K562 (cell line): ENCODE measurements around the gene HLA-DMB. TPM values are rescaled to one million over a fixed set of nuclear protein-coding genes. Genes with fewer than 3 reads are reported as not detected.

Experiments used
- ATAC-seq: fragments of 200-7000 bp; cut with Tn5 transposase; 3 replicates; pipeline ENCODE4 v1.9.1; 2020; ENCODE audit warnings: moderate library complexity
- BruUV-seq: library from RNA; stranded (reverse); fragments of 400-500 nt; replicated peaks from 2 replicates; lab custom pipeline; 2021; lab: Mats Ljungman, UMichigan
- CTCF ChIA-PET: fragments of 300-600 bp; formaldehyde crosslinking; extraction: SDS; loops from one replicate; lab custom pipeline; 2021; ENCODE audit warnings: low intra/inter-chr PET ratio; lab: Yijun Ruan, JAX
- POLR2A ChIA-PET: fragments of 300-600, 350-650 bp; sonication (Branson Sonifier 250); formaldehyde crosslinking; extraction: SDS; loops from one replicate; lab custom pipeline; 2021; ENCODE audit warnings: antibody characterized with exemption, inconsistent platforms; lab: Yijun Ruan, JAX
- DNase-seq, 4 experiments: peaks; one replicate each; pipeline versions ENCODE4 v3.0.0 to v3.0.0-alpha.2; 2011 to 2018; ENCODE audit warnings: low spot score in 3 of 4, mixed read lengths in 3 of 4; ENCODE audit errors: extremely low read depth in 1 of 4
- FAIRE-seq: peaks from 2 replicates; lab custom pipeline; 2011; peaks lifted over from hg19 to GRCh38; lab: Jason Lieb, UNC
- H2AFZ ChIP-seq: 2 replicates; pipeline ENCODE4 v1.6.0; 2011; ENCODE audit warnings: low read depth, low read length, control low read depth, inconsistent platforms
- H3K27ac ChIP-seq: fragments of 200-600 bp; 3 replicates; pipeline ENCODE4 v1.8.0; 2011; ENCODE audit warnings: low read depth, mild to moderate bottlenecking, control low read depth, inconsistent platforms, low read length, moderate library complexity, mixed read lengths; ENCODE audit errors: extremely low read depth
- H3K27me3 ChIP-seq, 2 experiments: fragments of 300-600 bp in 1 of 2; 2 replicates in 1 of 2; 3 replicates in 1 of 2; pipeline versions ENCODE4 v1.6.0 to v1.8.0; 2011; ENCODE audit warnings: inconsistent platforms in 2 of 2, low read length in 2 of 2, mild to moderate bottlenecking in 1 of 2, mixed read lengths in 1 of 2, moderate library complexity in 1 of 2; ENCODE audit not compliant: control insufficient read depth in 2 of 2, insufficient read depth in 2 of 2
- H3K36me3 ChIP-seq: fragments of 300-600 bp; 3 replicates; pipeline ENCODE4 v1.8.0; 2011; ENCODE audit warnings: mild to moderate bottlenecking, low read length, inconsistent platforms; ENCODE audit not compliant: control insufficient read depth, insufficient read depth
- H3K4me1 ChIP-seq, 2 experiments: fragments of 200-600 bp in 1 of 2; replicated peaks in 1 of 2; 2 replicates in 1 of 2; 3 replicates in 1 of 2; pipeline versions ENCODE4 v1.5.1 to v1.8.0; 2011; ENCODE audit warnings: inconsistent platforms in 2 of 2, low read length in 2 of 2, mild to moderate bottlenecking in 1 of 2, mixed read lengths in 1 of 2, moderate library complexity in 1 of 2; ENCODE audit not compliant: control insufficient read depth in 2 of 2, insufficient read depth in 2 of 2
- H3K4me2 ChIP-seq: 2 replicates; pipeline ENCODE4 v1.6.1; 2011; ENCODE audit warnings: low read length, control low read depth, inconsistent platforms, mixed read lengths; ENCODE audit not compliant: insufficient read depth
- H3K4me3 ChIP-seq: fragments of 200-600 bp; sonication (generic), shearing (Covaris generic); 2 replicates; pipeline ENCODE4 v1.5.1; 2016; ENCODE audit warnings: control low read depth, inconsistent platforms
- H3K79me2 ChIP-seq: fragments of 200-600 bp; 3 replicates; pipeline ENCODE4 v1.8.0; 2011; ENCODE audit warnings: low read length, inconsistent platforms; ENCODE audit not compliant: control insufficient read depth, insufficient read depth
- H3K9ac ChIP-seq, 2 experiments: 2 replicates each; pipeline versions ENCODE4 v1.6.0 to v1.6.1; 2011; ENCODE audit warnings: low read depth in 2 of 2, low read length in 2 of 2, control low read depth in 1 of 2, inconsistent platforms in 1 of 2, mild to moderate bottlenecking in 1 of 2, mixed read lengths in 1 of 2; ENCODE audit not compliant: insufficient read depth in 1 of 2
- H3K9me1 ChIP-seq: one replicate; pipeline ENCODE4 v1.6.0; 2011; ENCODE audit warnings: inconsistent platforms, mild to moderate bottlenecking, low read length, moderate library complexity; ENCODE audit not compliant: control insufficient read depth, insufficient read depth
- H3K9me3 ChIP-seq: replicated peaks from 2 replicates; pipeline ENCODE4 v1.5.1; 2011; ENCODE audit warnings: low read depth, low read length, inconsistent platforms; ENCODE audit not compliant: control insufficient read depth, insufficient read depth
- H4K20me1 ChIP-seq: replicated peaks from 2 replicates; pipeline ENCODE4 v1.6.1; 2011; ENCODE audit warnings: low read length, inconsistent platforms, mixed read lengths; ENCODE audit not compliant: control insufficient read depth, insufficient read depth
- POLR2AphosphoS5 ChIP-seq: IDR thresholded peaks from 2 replicates; pipeline ENCODE4 v1.6.1; 2011; ENCODE audit warnings: mild to moderate bottlenecking, low read depth, low read length, moderate library complexity; ENCODE audit not compliant: control insufficient read depth, insufficient read depth
- RBFOX2 ChIP-seq: fragments of 200-400 bp; formaldehyde crosslinking; IDR thresholded peaks from 2 replicates; pipeline ENCODE4 v1.6.1; 2017; ENCODE audit warnings: low read depth, mild to moderate bottlenecking, low read length, moderate library complexity
- SUPT5H ChIP-seq: fragments of 450-650 bp; IDR thresholded peaks from 2 replicates; pipeline ENCODE4 v1.6.1; 2016
- ZNF766 ChIP-seq: fragments of 200-800 bp; sonication (Bioruptor generic); conservative IDR thresholded peaks from 2 replicates; pipeline ENCODE4 v1.6.1; 2016; ENCODE audit warnings: missing genetic modification characterization, missing compliant biosample characterization
- WGBS: fragments of 100-300 bp; shearing (Covaris generic); methylation state at CpG from one replicate; pipeline ENCODE4 v1.1.6; 2016; ENCODE audit warnings: low coverage, mixed read lengths; ENCODE audit not compliant: insufficient coverage; ENCODE audit errors: missing lambda C conversion rate; 5-methylcytosine and 5-hydroxymethylcytosine counted together
- in situ Hi-C: fragments of 300-500 bp; cut with MboI; formaldehyde crosslinking; loops from 4 replicates; pipeline ENCODE4 v1.15.0; 2018; ENCODE audit warnings: inconsistent platforms, mixed read lengths
- intact Hi-C: fragments of 100-400 bp; cut with micrococcal nuclease; formaldehyde crosslinking; loops from 2 replicates; pipeline ENCODE4 v1.14.2; 2022
- polyA plus RNA-seq, 8 experiments: library from polyadenylated mRNA; depleted of rRNA in 4 of 8; stranded (reverse) in 5 of 8; unstranded in 3 of 8; fragments of >200 nt; fragmentation: Nextera tagmentation in 2 of 8; fragmentation: Illumina TruSeq in 1 of 8; extraction: Ambion mirVana in 2 of 8; extraction: Trizol in 1 of 8; gene quantifications; 2 replicates each; pipeline versions ENCODE4 v1.2.1 to v1.2.3, GENCODE V29; 2011 to 2014; ENCODE audit warnings: inconsistent platforms in 1 of 8, missing spikeins in 1 of 8
- total RNA-seq, 7 experiments: library from RNA; depleted of rRNA in 6 of 7; stranded (reverse); fragments of >200 nt in 6 of 7; fragmentation: Illumina TruSeq in 2 of 7; extraction: Trizol in 2 of 7; gene quantifications; 2 replicates each; pipeline versions ENCODE4 v1.2.1 to v1.2.3, GENCODE V29; 2011 to 2021; ENCODE audit warnings: low replicate concordance in 1 of 7
- TF ChIP-seq, protein P1 (sequence below): sonication (generic); formaldehyde crosslinking; IDR thresholded peaks from 2 replicates; pipeline ENCODE4 v1.8.0; 2023; ENCODE audit warnings: mild to moderate bottlenecking, missing genetic modification reagents
- TF ChIP-seq, protein P2 (sequence below), 2 experiments: fragments of 450-650 bp in 1 of 2; sonication (generic) in 1 of 2; formaldehyde crosslinking in 1 of 2; IDR thresholded peaks; 2 replicates each; pipeline versions ENCODE4 v1.7.1 to v1.9.0; 2016 to 2022; ENCODE audit warnings: inconsistent platforms in 1 of 2, mild to moderate bottlenecking in 1 of 2, missing genetic modification reagents in 1 of 2

HLA-DMB gene
- total and polyA plus RNA-seq, 9 of the 15 experiments (the other 6 are each of a cell fraction or from before 2014, with no cell fraction given), result 0.38 TPM; not detected in 8

DNA sequence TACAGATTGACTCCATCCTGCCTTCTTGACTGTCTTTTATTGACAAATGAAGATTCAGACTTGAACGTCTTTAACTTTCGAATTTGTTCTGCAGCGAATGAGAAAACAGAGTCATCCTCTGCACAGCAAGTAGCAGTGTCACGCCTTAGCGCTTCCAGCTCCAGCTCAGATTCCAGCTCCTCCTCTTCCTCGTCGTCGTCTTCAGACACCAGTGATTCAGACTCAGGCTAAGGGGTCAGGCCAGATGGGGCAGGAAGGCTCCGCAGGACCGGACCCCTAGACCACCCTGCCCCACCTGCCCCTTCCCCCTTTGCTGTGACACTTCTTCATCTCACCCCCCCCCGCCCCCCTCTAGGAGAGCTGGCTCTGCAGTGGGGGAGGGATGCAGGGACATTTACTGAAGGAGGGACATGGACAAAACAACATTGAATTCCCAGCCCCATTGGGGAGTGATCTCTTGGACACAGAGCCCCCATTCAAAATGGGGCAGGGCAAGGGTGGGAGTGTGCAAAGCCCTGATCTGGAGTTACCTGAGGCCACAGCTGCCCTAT is 39.7 kb upstream of the HLA-DMB start:
- FAIRE-seq (no peak), ATAC-seq (peak; percentile 5; the same call in 2 of the 3 replicates)
- in situ Hi-C loops, result loop anchor here (10.0 kb wide), 1 partner anchor 46 kb away; no protein-coding TSS in a partner anchor
- TF ChIP-seq SUPT5H (0 out of 2 replicates have a peak, but pooled peaks have one; percentile 26), RBFOX2 (peak; percentile 38; the same call in 1 of the 2 replicates), POLR2AphosphoS5 (0 out of 2 replicates have a peak, but pooled peaks have one; percentile 10), ZNF766 (CRISPR knock-in tag) (no peak)
- TF ChIP-seq, protein P1, sequence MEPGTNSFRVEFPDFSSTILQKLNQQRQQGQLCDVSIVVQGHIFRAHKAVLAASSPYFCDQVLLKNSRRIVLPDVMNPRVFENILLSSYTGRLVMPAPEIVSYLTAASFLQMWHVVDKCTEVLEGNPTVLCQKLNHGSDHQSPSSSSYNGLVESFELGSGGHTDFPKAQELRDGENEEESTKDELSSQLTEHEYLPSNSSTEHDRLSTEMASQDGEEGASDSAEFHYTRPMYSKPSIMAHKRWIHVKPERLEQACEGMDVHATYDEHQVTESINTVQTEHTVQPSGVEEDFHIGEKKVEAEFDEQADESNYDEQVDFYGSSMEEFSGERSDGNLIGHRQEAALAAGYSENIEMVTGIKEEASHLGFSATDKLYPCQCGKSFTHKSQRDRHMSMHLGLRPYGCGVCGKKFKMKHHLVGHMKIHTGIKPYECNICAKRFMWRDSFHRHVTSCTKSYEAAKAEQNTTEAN (CRISPR knock-in tag), result 0 out of 2 replicates have a peak, but pooled peaks have one; percentile 60
- TF ChIP-seq, protein P2, sequence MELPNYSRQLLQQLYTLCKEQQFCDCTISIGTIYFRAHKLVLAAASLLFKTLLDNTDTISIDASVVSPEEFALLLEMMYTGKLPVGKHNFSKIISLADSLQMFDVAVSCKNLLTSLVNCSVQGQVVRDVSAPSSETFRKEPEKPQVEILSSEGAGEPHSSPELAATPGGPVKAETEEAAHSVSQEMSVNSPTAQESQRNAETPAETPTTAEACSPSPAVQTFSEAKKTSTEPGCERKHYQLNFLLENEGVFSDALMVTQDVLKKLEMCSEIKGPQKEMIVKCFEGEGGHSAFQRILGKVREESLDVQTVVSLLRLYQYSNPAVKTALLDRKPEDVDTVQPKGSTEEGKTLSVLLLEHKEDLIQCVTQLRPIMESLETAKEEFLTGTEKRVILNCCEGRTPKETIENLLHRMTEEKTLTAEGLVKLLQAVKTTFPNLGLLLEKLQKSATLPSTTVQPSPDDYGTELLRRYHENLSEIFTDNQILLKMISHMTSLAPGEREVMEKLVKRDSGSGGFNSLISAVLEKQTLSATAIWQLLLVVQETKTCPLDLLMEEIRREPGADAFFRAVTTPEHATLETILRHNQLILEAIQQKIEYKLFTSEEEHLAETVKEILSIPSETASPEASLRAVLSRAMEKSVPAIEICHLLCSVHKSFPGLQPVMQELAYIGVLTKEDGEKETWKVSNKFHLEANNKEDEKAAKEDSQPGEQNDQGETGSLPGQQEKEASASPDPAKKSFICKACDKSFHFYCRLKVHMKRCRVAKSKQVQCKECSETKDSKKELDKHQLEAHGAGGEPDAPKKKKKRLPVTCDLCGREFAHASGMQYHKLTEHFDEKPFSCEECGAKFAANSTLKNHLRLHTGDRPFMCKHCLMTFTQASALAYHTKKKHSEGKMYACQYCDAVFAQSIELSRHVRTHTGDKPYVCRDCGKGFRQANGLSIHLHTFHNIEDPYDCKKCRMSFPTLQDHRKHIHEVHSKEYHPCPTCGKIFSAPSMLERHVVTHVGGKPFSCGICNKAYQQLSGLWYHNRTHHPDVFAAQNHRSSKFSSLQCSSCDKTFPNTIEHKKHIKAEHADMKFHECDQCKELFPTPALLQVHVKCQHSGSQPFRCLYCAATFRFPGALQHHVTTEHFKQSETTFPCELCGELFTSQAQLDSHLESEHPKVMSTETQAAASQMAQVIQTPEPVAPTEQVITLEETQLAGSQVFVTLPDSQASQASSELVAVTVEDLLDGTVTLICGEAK (IDR thresholded peaks at IDR 0.05), result no peak
- TF ChIP-seq, protein P2 (CRISPR knock-in tag; IDR thresholded peaks at IDR 0.05), result 0 out of 2 replicates have a peak, but pooled peaks have one; percentile 8

More for the DNA sequence above, 39.7 kb upstream of the HLA-DMB start:
- Histone ChIP-seq H3K79me2 (peaks cover 33% of the 10 kb centered on the region), H3K4me3 (no peak overlapping the region), H3K4me1 (peaks cover 5 to 11% of the 10 kb centered on the region in 2 experiments; a peak in 3 of 5 replicates), H3K9me3 (no peaks in the 10 kb centered on the region), H3K9me1 (peaks cover 16% of the 10 kb centered on the region), H3K36me3 (peaks cover 66% of the 10 kb centered on the region), H3K27me3 (no peaks in the 10 kb centered on the region), H3K4me2 (no peak overlapping the region), H3K9ac (no peak overlapping the region), H4K20me1 (peaks cover 63% of the 10 kb centered on the region), H2AFZ (no peak overlapping the region), H3K27ac (no peak overlapping the region)
- ChIA-PET POLR2A (interaction anchor here (0.6 to 12.5 kb wide), 13 partner anchors 8 to 256 kb away, joined by 3 to 384 read pairs (median 4); partner anchors contain the start of genes BRD2, HLA-DMA and TAP2), CTCF (interaction anchor here (0.6 kb wide), 1 partner anchor 22 kb away, joined by 4 read pairs; no protein-coding TSS in a partner anchor)
- 78% methylated on average over 8 of the region's 11 CpGs for WGBS
- no TSS peak for BruUV-seq
- peak in 2 of 4 experiments; percentile 50 to 53 for DNase-seq
- intact Hi-C loops, result no loop called here
